ENCODE data around the gene MGAT5B.

The MGAT5B gene

GRCh38 chr17:76827736-76828135 lies 40.5 kb upstream of the MGAT5B start:
- no peak for DNase-seq (ENCODE audit: low read depth)
- H3K4me3 ChIP-seq (replicated peaks; ENCODE audit: low read depth, low read length) = no peak overlapping the region
- TF ChIP-seq, protein P1, sequence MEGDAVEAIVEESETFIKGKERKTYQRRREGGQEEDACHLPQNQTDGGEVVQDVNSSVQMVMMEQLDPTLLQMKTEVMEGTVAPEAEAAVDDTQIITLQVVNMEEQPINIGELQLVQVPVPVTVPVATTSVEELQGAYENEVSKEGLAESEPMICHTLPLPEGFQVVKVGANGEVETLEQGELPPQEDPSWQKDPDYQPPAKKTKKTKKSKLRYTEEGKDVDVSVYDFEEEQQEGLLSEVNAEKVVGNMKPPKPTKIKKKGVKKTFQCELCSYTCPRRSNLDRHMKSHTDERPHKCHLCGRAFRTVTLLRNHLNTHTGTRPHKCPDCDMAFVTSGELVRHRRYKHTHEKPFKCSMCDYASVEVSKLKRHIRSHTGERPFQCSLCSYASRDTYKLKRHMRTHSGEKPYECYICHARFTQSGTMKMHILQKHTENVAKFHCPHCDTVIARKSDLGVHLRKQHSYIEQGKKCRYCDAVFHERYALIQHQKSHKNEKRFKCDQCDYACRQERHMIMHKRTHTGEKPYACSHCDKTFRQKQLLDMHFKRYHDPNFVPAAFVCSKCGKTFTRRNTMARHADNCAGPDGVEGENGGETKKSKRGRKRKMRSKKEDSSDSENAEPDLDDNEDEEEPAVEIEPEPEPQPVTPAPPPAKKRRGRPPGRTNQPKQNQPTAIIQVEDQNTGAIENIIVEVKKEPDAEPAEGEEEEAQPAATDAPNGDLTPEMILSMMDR (IDR thresholded peaks at IDR 0.05; ENCODE audit: low read length, missing control alignments) = no peak

DNA sequence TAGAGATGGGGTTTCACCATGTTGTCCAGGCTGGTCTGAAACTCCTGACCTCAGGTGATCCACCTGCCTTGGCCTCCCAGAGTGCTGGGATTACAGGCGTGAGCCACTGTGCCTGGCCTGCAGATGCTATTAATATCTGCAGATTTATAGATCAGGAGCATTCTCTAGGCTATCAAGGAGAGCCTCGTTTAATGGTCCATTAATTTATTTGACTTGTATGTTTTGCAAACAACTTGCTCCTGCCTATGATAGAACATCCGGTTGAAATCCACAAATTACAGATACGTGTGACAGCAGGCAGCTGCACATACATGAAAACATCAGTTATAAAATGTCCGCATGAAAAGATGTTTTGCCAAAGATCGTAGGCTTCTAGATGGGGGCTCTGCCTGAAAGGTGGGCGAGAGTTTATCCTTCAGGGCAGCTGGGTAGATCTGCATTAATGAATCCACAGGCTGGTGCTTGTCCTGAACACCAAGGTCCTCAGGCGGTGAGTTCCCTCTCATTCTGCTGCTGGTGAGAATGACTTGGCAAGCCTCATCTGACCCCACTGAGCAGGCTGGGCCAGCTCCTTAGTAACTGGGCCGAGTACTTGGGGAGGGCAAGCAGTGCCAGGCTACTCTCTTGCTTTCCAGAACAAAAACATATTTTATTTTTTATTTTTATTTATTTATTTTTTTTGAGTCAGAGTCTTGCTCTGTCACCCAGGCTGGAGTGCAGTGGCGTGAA lies 37.1 kb upstream of the MGAT5B start:
- no peak overlapping the region for H3K4me3 ChIP-seq (replicated peaks; ENCODE audit: low read depth, low read length)
- TF ChIP-seq, protein P1 (IDR thresholded peaks at IDR 0.05; ENCODE audit: low read length, missing control alignments) = no peak
- no peak for DNase-seq (ENCODE audit: low read depth)

DNA sequence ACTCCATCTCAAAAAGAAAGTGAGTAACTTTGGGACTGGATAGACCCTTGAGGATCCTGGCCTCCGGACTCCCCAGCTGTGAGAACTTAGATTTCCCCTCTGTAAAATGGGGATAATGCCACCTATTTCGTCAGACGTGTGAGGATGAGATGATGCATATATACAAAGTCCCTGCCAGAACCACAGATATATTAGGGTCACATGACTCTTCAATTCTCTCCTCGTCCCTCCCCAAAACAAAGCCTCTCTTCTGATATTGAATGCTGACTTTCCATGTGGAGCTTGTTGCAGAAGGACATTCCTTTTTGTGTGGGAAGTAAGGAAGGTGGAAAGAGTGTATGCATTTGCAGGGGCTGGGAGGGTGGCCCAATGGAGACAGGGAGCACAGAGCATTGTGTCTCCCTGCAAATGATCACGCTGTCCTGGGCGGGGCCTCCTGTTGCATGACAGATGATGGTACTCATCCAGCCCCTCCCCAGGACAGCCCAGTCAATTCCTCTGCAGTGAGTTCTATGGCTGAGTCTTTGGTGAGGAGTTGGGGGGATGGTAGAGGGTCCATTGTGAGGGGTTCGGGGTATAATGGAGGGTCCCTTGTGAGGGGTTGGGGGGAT lies 35.1 kb upstream of the MGAT5B start:
- H3K4me3 ChIP-seq (replicated peaks; ENCODE audit: low read depth, low read length) = no peak overlapping the region
- no peak for DNase-seq (ENCODE audit: low read depth)
- TF ChIP-seq, protein P1 (IDR thresholded peaks at IDR 0.05; ENCODE audit: low read length, missing control alignments) = no peak

DNA sequence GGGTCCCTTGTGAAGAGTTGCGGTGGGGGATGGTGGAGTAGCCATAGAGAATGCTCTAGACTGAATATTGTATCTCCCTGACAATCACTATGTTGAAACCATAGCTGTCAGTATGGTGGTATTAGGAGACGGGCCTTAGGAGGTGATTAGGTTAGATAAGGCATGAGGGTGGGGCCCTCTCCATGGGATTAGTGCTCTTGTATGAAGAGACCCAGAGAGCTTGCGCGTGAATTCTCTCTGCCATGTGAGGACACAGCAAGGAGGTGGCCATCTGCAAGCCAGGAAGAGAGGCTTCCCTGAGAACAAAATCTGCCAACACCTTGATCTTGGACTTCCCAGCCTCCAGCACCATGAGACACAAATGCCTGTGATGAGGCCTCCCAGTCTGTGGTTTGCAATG lies 34.5 kb upstream of the MGAT5B start:
- TF ChIP-seq, protein P1 (IDR thresholded peaks at IDR 0.05; ENCODE audit: low read length, missing control alignments) = no peak
- H3K4me3 ChIP-seq (replicated peaks; ENCODE audit: low read depth, low read length) = no peak overlapping the region
- DNase-seq (ENCODE audit: low read depth) = no peak

- DNase-seq (ENCODE audit: low read depth) = no peak
- no peak overlapping the region for H3K4me3 ChIP-seq (replicated peaks; ENCODE audit: low read depth, low read length)
- TF ChIP-seq, protein P1 (IDR thresholded peaks at IDR 0.05; ENCODE audit: low read length, missing control alignments) = no peak
Observed at GRCh38 chr17:76834870-76835269, 33.3 kb upstream of the MGAT5B start.

GRCh38 chr17:76840443-76840767 lies 27.8 kb upstream of the MGAT5B start:
- DNase-seq (ENCODE audit: low read depth) = no peak
- H3K4me3 ChIP-seq (replicated peaks; ENCODE audit: low read depth, low read length) = no peak overlapping the region
- TF ChIP-seq, protein P1 (IDR thresholded peaks at IDR 0.05; ENCODE audit: low read length, missing control alignments) = no peak
